Panc1 (cell line): ENCODE results near the gene KCNAB1.

Experiments used
- POLR2AphosphoS5 ChIP-seq: IDR thresholded peaks from 2 replicates; pipeline ENCODE4 v1.6.1; 2012; ENCODE audit warnings: mild to moderate bottlenecking, low read depth, low read length, moderate library complexity
- SIN3A ChIP-seq: IDR thresholded peaks from 2 replicates; pipeline ENCODE4 v1.6.1; 2012; ENCODE audit warnings: low read depth, mild to moderate bottlenecking, low read length, moderate library complexity, borderline replicate concordance; ENCODE audit not compliant: insufficient read depth
- TCF7L2 ChIP-seq: IDR thresholded peaks from 2 replicates; pipeline ENCODE4 v1.6.1; 2011; ENCODE audit warnings: mild to moderate bottlenecking, low read depth, low read length, inconsistent platforms
- TF ChIP-seq, protein P1 (sequence below): fragments of 450-650 bp; IDR thresholded peaks from 2 replicates; pipeline ENCODE4 v1.5.1; 2017; ENCODE audit warnings: mild to moderate bottlenecking
- TF ChIP-seq, protein P2 (sequence below), 2 experiments: IDR thresholded peaks; 2 replicates each; pipeline ENCODE4 v1.6.1; 2011 to 2012; ENCODE audit warnings: low read depth in 2 of 2, control low read depth in 1 of 2, low read length in 1 of 2, mild to moderate bottlenecking in 1 of 2, moderate library complexity in 1 of 2; ENCODE audit not compliant: insufficient read depth in 1 of 2

DNA sequence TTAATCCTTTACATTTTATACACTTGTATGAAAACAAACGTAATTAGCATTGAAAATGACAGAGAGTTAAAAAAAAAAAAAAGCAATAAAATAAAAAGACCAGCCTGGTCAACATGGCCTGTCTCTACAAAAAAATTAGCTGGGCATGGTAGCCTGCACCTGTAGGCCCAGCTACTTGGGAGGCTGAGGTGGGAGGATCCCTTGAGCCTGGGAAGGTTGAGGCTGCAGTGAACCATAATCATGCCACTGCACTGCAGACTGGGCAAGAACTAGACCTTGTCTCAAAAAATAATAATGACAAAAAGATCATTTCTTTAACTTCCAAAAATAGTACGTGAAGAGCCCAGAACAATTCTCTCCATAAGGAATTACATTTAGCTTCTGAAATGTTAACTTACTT is 432.6 kb downstream of the KCNAB1 start:
- TF ChIP-seq, protein P1, sequence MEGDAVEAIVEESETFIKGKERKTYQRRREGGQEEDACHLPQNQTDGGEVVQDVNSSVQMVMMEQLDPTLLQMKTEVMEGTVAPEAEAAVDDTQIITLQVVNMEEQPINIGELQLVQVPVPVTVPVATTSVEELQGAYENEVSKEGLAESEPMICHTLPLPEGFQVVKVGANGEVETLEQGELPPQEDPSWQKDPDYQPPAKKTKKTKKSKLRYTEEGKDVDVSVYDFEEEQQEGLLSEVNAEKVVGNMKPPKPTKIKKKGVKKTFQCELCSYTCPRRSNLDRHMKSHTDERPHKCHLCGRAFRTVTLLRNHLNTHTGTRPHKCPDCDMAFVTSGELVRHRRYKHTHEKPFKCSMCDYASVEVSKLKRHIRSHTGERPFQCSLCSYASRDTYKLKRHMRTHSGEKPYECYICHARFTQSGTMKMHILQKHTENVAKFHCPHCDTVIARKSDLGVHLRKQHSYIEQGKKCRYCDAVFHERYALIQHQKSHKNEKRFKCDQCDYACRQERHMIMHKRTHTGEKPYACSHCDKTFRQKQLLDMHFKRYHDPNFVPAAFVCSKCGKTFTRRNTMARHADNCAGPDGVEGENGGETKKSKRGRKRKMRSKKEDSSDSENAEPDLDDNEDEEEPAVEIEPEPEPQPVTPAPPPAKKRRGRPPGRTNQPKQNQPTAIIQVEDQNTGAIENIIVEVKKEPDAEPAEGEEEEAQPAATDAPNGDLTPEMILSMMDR, result no peak
- TF ChIP-seq TCF7L2 (no peak), POLR2AphosphoS5 (no peak), SIN3A (no peak)
- TF ChIP-seq, protein P2, sequence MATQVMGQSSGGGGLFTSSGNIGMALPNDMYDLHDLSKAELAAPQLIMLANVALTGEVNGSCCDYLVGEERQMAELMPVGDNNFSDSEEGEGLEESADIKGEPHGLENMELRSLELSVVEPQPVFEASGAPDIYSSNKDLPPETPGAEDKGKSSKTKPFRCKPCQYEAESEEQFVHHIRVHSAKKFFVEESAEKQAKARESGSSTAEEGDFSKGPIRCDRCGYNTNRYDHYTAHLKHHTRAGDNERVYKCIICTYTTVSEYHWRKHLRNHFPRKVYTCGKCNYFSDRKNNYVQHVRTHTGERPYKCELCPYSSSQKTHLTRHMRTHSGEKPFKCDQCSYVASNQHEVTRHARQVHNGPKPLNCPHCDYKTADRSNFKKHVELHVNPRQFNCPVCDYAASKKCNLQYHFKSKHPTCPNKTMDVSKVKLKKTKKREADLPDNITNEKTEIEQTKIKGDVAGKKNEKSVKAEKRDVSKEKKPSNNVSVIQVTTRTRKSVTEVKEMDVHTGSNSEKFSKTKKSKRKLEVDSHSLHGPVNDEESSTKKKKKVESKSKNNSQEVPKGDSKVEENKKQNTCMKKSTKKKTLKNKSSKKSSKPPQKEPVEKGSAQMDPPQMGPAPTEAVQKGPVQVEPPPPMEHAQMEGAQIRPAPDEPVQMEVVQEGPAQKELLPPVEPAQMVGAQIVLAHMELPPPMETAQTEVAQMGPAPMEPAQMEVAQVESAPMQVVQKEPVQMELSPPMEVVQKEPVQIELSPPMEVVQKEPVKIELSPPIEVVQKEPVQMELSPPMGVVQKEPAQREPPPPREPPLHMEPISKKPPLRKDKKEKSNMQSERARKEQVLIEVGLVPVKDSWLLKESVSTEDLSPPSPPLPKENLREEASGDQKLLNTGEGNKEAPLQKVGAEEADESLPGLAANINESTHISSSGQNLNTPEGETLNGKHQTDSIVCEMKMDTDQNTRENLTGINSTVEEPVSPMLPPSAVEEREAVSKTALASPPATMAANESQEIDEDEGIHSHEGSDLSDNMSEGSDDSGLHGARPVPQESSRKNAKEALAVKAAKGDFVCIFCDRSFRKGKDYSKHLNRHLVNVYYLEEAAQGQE (IDR thresholded peaks at IDR 0.05; ENCODE audit: insufficient read depth in 1 of 2, low read depth in 2 of 2, low read length in 1 of 2), result no peak
